HG03565 (cell line): ENCODE data around the gene TMEM185A.
"Not testable (repeated sequence)": the region's sequence is repeated elsewhere in the genome, so short reads cannot be mapped to it uniquely, and the experiment has no call there.

ENCODE experiments used
- ATAC-seq: cut with Tn5 transposase; IDR thresholded peaks from one replicate; pipeline ENCODE4 v1.9.1; 2021; ENCODE audit warnings: mild to moderate bottlenecking, moderate library complexity; ENCODE audit not compliant: unreplicated experiment

The TMEM185A gene

DNA sequence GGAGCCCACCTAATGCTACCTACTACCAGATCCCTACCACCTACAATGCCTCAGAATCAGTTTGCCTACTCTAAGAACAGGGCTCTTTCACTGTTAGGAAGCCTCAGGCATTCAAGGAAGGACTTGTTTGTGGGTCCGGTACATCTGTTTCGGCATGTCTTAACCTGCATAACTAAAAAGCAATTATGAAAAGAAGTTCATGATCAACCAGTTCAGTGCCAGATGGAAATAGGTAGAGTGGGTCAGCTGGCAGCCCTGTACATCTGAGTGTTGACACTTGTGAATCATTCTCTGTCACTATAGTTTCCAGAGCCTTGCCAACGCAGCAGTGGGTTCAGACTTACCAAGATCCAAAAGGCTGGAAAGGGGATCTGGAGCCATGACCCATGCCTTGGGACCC lies 3.3 kb downstream of the TMEM185A start:
- no peak for ATAC-seq

DNA sequence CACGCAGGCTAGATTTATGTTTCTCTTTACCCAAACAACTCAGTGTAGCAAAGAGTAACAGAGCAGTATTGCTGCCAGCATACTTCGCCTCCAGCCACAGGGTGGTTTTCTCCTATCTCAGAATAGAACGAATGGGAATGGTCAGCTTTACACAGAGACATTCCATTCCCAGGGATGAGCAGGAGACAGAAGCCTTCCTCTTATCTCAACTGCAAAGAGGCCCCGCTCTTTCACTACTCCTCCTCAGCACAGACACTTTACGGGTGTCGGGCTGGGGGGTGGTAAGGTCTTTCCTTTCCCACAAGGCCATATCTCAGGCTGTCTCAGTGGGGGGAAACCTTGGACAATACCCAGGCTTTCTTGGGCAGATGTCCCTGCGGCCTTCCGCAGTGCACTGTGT lies 4.8 kb downstream of the TMEM185A start:
- not testable (repeated sequence) for ATAC-seq

DNA sequence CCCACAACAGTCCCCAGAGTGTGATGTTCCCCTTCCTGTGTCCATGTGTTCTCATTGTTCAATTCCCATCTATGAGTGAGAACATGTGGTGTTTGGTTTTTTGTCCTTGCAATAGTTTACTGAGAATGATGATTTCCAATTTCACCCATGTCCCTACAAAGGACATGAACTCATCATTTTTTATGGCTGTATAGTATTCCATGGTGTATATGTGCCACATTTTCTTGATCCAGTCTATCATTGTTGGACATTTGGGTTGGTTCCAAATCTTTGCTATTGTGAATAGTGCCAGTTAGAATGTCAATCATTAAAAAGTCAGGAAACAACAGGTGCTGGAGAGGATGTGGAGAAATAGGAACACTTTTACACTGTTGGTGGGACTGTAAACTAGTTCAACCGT lies 11.9 kb downstream of the TMEM185A start:
- ATAC-seq = not testable (repeated sequence)

- no peak for ATAC-seq
Observed at GRCh38 chrX:149618871-149619270, 12.7 kb downstream of the TMEM185A start.

GRCh38 chrX:149611623-149612175 lies 19.9 kb downstream of the TMEM185A start:
- ATAC-seq = no peak

DNA sequence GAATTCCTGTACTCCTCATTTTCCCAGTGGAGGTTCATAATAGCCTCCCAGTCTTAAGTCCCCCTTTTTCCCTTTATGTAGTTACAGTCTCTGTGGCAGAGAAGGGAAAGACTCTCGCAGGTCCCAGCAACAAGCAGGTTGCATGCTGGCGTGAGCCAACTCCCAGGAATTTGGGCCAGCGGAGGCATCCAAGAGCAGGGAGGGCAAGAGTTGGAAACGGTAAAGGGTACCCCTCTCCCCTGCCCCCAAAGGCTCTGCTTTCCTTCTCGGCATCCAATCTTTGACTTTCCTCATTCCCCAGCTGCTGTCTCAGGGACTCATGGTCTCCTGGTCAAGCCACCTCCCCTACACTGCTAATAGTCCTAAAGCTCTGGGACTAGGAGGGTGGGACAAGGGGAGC lies 21.1 kb downstream of the TMEM185A start:
- no peak for ATAC-seq

DNA sequence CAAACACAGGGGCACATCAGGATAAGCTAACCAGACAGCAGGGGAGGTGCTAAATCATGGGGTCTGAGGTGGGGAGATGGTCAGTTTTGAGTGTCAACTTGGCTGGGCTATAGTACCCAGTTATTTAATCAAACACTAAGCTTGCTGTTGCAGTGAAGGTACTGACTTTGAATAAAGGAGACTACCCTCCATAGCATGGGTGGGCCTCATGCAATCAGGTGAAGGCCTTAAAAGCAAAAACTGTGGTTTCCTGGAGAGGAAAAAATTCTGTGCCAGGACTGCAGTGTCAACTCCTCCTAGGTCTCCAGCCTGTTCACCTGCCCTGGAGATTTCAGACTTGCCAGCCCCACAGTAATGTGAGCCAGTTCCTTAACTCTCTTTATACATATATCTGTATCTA lies 23.9 kb downstream of the TMEM185A start:
- no peak for ATAC-seq

- ATAC-seq = not testable (repeated sequence)
Observed at GRCh38 chrX:149605248-149605885, 26.2 kb downstream of the TMEM185A start.

DNA sequence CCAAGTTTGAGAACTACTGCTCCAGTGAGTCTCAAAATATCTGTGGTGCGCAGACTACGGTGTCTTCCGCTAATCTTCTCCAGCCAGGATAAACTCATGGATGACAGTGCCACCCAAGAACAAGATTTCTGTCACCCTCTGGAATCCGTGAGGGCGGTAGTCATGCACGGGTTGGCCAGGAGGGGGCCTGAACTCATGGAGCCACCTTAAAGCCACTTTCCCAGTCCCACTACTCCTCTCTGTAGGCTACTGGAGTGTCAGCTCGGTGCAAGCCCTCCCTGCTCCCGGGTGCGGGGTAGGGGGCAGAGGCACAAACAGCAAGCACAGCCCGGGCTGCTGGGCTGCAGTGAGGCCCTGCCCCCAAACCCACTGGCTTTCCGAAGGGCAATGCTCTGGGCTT lies 33.0 kb downstream of the TMEM185A start:
- not testable (repeated sequence) for ATAC-seq

DNA sequence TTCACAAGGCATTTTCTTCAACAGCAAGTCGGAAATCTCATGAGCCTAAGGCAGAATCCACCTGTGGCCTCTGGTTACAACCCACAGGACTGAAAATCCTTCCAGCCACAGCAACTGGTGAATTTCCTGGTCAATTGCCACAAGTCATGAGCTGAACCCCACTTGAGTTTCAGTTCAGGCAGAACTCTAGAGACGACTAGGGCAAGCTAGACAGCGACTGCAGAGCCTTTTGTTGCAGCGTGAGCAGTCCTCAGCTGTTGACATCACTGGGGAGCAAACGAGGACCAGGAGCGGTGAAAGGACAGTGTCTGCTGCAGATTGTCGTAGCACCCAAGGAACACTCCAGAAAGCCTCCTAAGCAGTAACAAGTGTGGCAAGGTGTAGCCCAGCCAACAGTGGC lies 35.6 kb downstream of the TMEM185A start:
- not testable (repeated sequence) for ATAC-seq

GRCh38 chrX:149595214-149595613 lies 36.4 kb downstream of the TMEM185A start, which contains the start of gene HSFX2:
HSFX2 (minus strand) TSS chrX:149595314; CDS start chrX:149594700, 614 bp downstream.
- not testable (repeated sequence) for ATAC-seq

GRCh38 chrX:149590993-149591392 lies 40.6 kb downstream of the TMEM185A start:
- ATAC-seq = not testable (repeated sequence)

- not testable (repeated sequence) for ATAC-seq
Observed at GRCh38 chrX:149587359-149587758, 44.2 kb downstream of the TMEM185A start, which contains the start of gene MAGEA9B. MAGEA9B (minus strand) TSS chrX:149587459; CDS start chrX:149583179, 4,280 bp downstream.

DNA sequence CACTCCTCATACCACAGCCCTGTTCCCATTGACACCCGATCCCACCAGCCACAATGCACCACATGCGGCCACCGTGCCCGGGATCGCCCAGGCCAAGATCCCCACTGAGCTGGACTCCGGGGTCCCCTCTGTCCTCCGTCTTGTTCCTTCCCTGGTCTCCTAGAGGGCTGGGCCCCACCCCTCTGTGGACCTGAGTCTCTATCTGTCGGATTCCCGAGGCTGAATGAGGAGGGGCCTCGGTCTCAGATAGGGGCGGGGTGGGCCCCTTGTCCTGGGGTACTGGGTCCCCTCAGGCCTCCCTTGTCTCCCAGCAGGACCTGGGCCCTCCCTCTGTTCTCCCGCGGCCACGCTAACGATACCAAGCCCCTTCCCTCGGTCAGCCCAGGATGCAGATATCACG lies 46.0 kb downstream of the TMEM185A start:
- not testable (repeated sequence) for ATAC-seq

DNA sequence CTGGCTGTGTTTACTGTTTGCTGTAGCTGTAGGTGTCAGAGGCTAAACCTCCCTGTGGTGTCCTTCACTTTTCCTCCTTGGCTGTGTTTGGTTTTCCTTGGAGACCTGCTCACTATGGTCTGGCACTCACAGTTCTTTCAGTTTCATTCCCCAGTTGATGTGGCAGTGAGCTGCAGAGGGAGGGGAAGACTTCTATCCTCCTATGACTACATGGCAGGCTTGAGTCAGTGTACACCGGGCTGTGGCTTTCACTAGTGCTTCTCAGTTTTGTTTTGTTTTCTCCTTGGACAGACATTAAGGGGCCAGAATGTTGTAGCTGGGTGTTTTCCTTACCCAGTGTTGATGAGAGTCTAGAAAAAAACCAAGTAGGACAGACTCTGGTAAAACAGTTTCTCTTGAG lies 58.1 kb downstream of the TMEM185A start:
- ATAC-seq = peak; percentile 100

- no peak for ATAC-seq
Observed at GRCh38 chrX:149572743-149573142, 58.8 kb downstream of the TMEM185A start.

DNA sequence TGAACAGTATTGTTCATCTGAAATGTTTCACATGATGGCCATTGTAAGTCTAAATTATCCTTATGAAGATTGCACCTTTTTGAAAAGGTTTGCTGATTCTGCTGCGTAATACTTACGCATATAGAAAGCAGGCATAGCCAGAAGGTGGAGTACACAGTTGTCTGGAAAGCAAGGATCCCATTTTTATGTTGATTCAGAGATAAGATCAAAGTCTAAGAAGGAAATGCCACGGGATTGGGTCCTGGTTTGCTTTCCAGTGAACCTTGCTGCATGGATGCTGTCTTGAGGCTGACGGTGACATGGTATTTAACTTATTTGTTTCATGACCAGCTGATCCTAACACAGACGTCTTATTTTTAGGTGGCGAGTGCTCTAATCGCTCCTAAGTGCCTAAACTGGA lies 59.8 kb downstream of the TMEM185A start:
- ATAC-seq = no peak

DNA sequence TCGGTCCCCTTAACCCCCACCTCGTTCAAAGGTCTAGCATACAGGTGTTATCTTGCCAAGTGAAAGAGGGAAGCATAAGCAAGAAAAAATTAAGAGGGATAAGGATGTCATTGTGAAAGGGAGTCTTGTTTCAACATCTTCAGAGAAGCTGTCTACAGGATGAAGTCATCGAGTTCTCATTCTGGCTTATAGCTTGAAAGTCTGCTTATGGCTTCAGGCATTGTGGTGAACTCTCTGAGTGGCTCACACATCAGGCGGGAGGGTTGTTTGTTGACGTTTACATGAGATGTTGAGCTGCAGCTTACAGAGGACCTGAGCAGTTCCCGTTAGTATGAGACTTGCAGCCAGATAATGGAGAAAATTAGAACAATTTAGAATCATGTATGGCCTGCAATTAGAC lies 60.9 kb downstream of the TMEM185A start:
- no peak for ATAC-seq

GRCh38 chrX:149569770-149570169 lies 61.8 kb downstream of the TMEM185A start:
- no peak for ATAC-seq

DNA sequence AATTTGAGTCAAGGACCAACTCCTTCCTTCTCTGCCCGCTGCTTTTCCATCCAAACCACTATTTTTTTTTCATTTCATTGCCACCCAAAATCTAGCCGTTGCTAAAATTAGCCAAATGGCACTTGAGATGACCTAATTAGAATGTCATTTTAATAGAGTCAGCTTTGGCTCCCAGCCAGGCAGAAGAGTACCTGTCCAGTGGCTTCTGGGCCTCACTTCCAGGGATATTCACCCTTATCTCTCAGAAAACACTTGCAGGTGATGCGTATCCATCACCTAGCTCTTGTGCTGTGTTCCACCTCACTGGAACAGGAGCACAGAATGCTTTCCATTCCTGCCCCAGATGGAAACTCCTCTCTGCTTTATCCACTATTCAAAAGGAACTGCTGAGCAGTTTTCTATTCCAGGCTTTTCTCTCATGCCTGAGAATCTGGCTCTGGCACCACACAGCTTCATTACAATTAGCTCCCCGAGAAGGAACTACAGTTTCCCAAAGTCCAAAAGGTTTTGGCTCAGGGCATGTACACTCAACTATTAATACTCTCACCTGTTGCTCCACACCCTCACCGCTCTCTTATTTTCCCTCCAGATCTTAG lies 62.8 kb downstream of the TMEM185A start:
- ATAC-seq = no peak

GRCh38 chrX:149567621-149568417 lies 63.8 kb downstream of the TMEM185A start:
- no peak for ATAC-seq
